AG04449 (cell line): Measurements from ENCODE around the gene GABRB1.

Experiments used
- CTCF ChIA-PET: fragments of 350-600 bp; formaldehyde crosslinking; extraction: SDS; loops from one replicate; lab custom pipeline; 2021; ENCODE audit warnings: antibody characterized with exemption; lab: Yijun Ruan, JAX
- POLR2A ChIA-PET: fragments of 400-600, 350-600 bp; formaldehyde crosslinking; extraction: SDS; loops from one replicate; lab custom pipeline; 2020; ENCODE audit warnings: antibody characterized with exemption, inconsistent platforms; lab: Yijun Ruan, JAX
- DNase-seq: peaks from one replicate; pipeline ENCODE4 v3.0.0-alpha.2; 2010; ENCODE audit warnings: low read depth, low spot score
- H3K4me3 ChIP-seq: 2 replicates; pipeline ENCODE4 v1.5.1; 2011; ENCODE audit warnings: low read depth, mild to moderate bottlenecking, control low read depth, low read length
- TF ChIP-seq, protein P1 (sequence below): IDR thresholded peaks from one replicate; pipeline ENCODE4 v1.5.1; 2011; ENCODE audit warnings: mild to moderate bottlenecking, moderate library complexity, low read length, control low read depth, inconsistent platforms; ENCODE audit not compliant: insufficient read depth; ENCODE audit errors: missing control alignments

The GABRB1 gene

GRCh38 chr4:47038263-47038662, 6.9 kb downstream of the GABRB1 start:
- TF ChIP-seq, protein P1, sequence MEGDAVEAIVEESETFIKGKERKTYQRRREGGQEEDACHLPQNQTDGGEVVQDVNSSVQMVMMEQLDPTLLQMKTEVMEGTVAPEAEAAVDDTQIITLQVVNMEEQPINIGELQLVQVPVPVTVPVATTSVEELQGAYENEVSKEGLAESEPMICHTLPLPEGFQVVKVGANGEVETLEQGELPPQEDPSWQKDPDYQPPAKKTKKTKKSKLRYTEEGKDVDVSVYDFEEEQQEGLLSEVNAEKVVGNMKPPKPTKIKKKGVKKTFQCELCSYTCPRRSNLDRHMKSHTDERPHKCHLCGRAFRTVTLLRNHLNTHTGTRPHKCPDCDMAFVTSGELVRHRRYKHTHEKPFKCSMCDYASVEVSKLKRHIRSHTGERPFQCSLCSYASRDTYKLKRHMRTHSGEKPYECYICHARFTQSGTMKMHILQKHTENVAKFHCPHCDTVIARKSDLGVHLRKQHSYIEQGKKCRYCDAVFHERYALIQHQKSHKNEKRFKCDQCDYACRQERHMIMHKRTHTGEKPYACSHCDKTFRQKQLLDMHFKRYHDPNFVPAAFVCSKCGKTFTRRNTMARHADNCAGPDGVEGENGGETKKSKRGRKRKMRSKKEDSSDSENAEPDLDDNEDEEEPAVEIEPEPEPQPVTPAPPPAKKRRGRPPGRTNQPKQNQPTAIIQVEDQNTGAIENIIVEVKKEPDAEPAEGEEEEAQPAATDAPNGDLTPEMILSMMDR: no peak
- POLR2A ChIA-PET: no interaction called here
- H3K4me3 ChIP-seq: no peak overlapping the region
- CTCF ChIA-PET: no interaction called here
- no peak for DNase-seq

- no peak overlapping the region for H3K4me3 ChIP-seq
- TF ChIP-seq, protein P1: no peak
- DNase-seq: no peak
- CTCF ChIA-PET: interaction anchor here (1.9 kb wide), 1 partner anchor 8 kb away, joined by 6 read pairs; no protein-coding TSS in a partner anchor
- POLR2A ChIA-PET: no interaction called here
Observed at GRCh38 chr4:47040828-47041227, 9.5 kb downstream of the GABRB1 start.

- TF ChIP-seq, protein P1: no peak
- ChIA-PET CTCF (interaction anchor here (1.4 kb wide), 1 partner anchor 11 kb away, joined by 4 read pairs; no protein-coding TSS in a partner anchor), POLR2A (no interaction called here)
- no peak overlapping the region for H3K4me3 ChIP-seq
- DNase-seq: no peak
Observed at GRCh38 chr4:47043821-47044220, 12.5 kb downstream of the GABRB1 start.

- CTCF ChIA-PET: no interaction called here
- no peak overlapping the region for H3K4me3 ChIP-seq
- no peak for DNase-seq
Observed at GRCh38 chr4:47045261-47045660, 13.9 kb downstream of the GABRB1 start.

DNA sequence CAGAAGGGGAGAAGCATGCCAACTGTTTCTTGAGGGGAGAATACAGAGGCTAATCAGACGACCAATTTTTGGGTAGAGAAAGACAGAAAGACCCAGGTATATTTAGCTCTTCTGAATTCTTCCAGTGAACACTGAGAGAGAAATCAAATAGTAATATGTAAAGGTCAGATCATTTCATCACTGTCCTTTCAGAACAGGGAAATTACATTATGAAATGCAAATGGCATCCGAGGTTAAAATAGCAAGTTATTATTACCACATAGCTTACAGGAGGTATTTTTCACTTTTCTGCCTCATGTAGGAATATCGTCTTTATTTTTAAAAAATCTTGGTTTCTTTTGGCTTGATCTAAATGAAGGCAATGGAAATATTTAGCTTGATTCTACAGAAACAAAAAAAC, 18.0 kb downstream of the GABRB1 start:
- no peak for DNase-seq
- ChIA-PET CTCF (interaction anchor here (1.3 kb wide), 1 partner anchor 16 kb away, joined by 3 read pairs; no protein-coding TSS in a partner anchor), POLR2A (no interaction called here)
- no peak overlapping the region for H3K4me3 ChIP-seq
- TF ChIP-seq, protein P1: no peak

More at GRCh38 chr4:47045261-47045660, 13.9 kb downstream of the GABRB1 start:
- POLR2A ChIA-PET: no interaction called here
- TF ChIP-seq, protein P1: no peak

GRCh38 chr4:47050761-47051725, 19.7 kb downstream of the GABRB1 start:
- ChIA-PET POLR2A (no interaction called here), CTCF (no interaction called here)
- TF ChIP-seq, protein P1: no peak
- H3K4me3 ChIP-seq: no peak overlapping the region
- no peak for DNase-seq
